B cell (primary cell): ENCODE measurements around the gene KIF16B.
"Not testable (repeated sequence)": the region's sequence is repeated elsewhere in the genome, so short reads cannot be mapped to it uniquely, and the experiment has no call there.

ENCODE experiments used
- CTCF ChIP-seq: fragments of 200-600 bp; IDR thresholded peaks from one replicate; pipeline ENCODE4 v1.8.0; 2022; ENCODE audit warnings: antibody characterized with exemption, mild to moderate bottlenecking
- EZH2 ChIP-seq: IDR thresholded peaks from 2 replicates; pipeline ENCODE4 v1.6.1; 2012; ENCODE audit warnings: borderline replicate concordance, low read depth, mild to moderate bottlenecking, moderate library complexity, low read length; ENCODE audit not compliant: insufficient read depth, poor library complexity, severe bottlenecking

GRCh38 chr20:16519673-16520072, 53.6 kb downstream of the KIF16B start:
- TF ChIP-seq EZH2, CTCF: not testable (repeated sequence)
